BE2C (cell line): Measurements from ENCODE around the gene ABHD4. TPM values are rescaled to one million over a fixed set of nuclear protein-coding genes. Genes with fewer than 3 reads are reported as not detected.

Source experiments
- DNase-seq: peaks from one replicate; pipeline ENCODE4 v3.0.0-alpha.2; 2020
- H3K27me3 ChIP-seq: fragments of 250-450 bp; sonication (Bioruptor Pico); 2 replicates; pipeline ENCODE4 v1.5.1; 2020; ENCODE audit warnings: mild to moderate bottlenecking
- H3K36me3 ChIP-seq: fragments of 250-450 bp; sonication (Bioruptor Pico); 2 replicates; pipeline ENCODE4 v1.5.1; 2020; ENCODE audit warnings: mild to moderate bottlenecking
- H3K4me1 ChIP-seq: fragments of 250-450 bp; sonication (Bioruptor Pico); 2 replicates; pipeline ENCODE4 v1.5.1; 2020
- H3K4me3 ChIP-seq: 2 replicates; pipeline ENCODE4 v1.5.1; 2011; ENCODE audit warnings: low read depth, low read length
- H3K9me3 ChIP-seq: fragments of 250-450 bp; sonication (Bioruptor Pico); 2 replicates; pipeline ENCODE4 v1.5.1; 2020
- polyA plus RNA-seq: library from polyadenylated mRNA; unstranded; fragments of >200 nt; gene quantifications from one replicate; pipeline ENCODE4 v1.2.1, GENCODE V29; 2012; ENCODE audit warnings: low read depth, missing spikeins; ENCODE audit not compliant: insufficient read length, insufficient read depth
- TF ChIP-seq, protein P1 (sequence below): IDR thresholded peaks from 2 replicates; pipeline ENCODE4 v1.5.1; 2012; ENCODE audit warnings: mild to moderate bottlenecking, low read depth, low read length

Gene ABHD4
- 5.5 TPM for polyA plus RNA-seq

- H3K4me1 ChIP-seq: no peaks in the 10 kb centered on the region
- H3K36me3 ChIP-seq: no peaks in the 10 kb centered on the region
- H3K9me3 ChIP-seq: no peaks in the 10 kb centered on the region
- peaks cover 53% of the 10 kb centered on the region for H3K27me3 ChIP-seq
- TF ChIP-seq, protein P1, sequence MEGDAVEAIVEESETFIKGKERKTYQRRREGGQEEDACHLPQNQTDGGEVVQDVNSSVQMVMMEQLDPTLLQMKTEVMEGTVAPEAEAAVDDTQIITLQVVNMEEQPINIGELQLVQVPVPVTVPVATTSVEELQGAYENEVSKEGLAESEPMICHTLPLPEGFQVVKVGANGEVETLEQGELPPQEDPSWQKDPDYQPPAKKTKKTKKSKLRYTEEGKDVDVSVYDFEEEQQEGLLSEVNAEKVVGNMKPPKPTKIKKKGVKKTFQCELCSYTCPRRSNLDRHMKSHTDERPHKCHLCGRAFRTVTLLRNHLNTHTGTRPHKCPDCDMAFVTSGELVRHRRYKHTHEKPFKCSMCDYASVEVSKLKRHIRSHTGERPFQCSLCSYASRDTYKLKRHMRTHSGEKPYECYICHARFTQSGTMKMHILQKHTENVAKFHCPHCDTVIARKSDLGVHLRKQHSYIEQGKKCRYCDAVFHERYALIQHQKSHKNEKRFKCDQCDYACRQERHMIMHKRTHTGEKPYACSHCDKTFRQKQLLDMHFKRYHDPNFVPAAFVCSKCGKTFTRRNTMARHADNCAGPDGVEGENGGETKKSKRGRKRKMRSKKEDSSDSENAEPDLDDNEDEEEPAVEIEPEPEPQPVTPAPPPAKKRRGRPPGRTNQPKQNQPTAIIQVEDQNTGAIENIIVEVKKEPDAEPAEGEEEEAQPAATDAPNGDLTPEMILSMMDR: no peak
- peak; percentile 69 for DNase-seq
- H3K4me3 ChIP-seq: peak within 1 kb of the TSS; percentile 67
These were observed at the start of gene ABHD4 for GRCh38 chr14:22598099-22598895. ABHD4 (plus strand) TSS chr14:22598300; CDS start chr14:22598307, 7 bp downstream.

- no peak for DNase-seq
- H3K9me3 ChIP-seq: no peaks in the 10 kb centered on the region
- no peaks in the 10 kb centered on the region for H3K36me3 ChIP-seq
- H3K27me3 ChIP-seq: no peaks in the 10 kb centered on the region
- no peak overlapping the region for H3K4me3 ChIP-seq
- no peaks in the 10 kb centered on the region for H3K4me1 ChIP-seq
- TF ChIP-seq, protein P1: no peak
These were observed 48.7 kb upstream of the ABHD4 start for GRCh38 chr14:22549324-22549962.

GRCh38 chr14:22549981-22550673, 48.0 kb upstream of the ABHD4 start:
- Histone ChIP-seq H3K36me3 (no peaks in the 10 kb centered on the region), H3K27me3 (no peaks in the 10 kb centered on the region), H3K4me3 (no peak overlapping the region), H3K4me1 (no peaks in the 10 kb centered on the region), H3K9me3 (no peaks in the 10 kb centered on the region)
- DNase-seq: no peak
- TF ChIP-seq, protein P1: no peak

- H3K4me3 ChIP-seq: no peak overlapping the region
- no peaks in the 10 kb centered on the region for H3K27me3 ChIP-seq
- DNase-seq: no peak
- peaks cover 2% of the 10 kb centered on the region for H3K4me1 ChIP-seq
- no peaks in the 10 kb centered on the region for H3K9me3 ChIP-seq
- TF ChIP-seq, protein P1: no peak
- no peaks in the 10 kb centered on the region for H3K36me3 ChIP-seq
These were observed 46.5 kb upstream of the ABHD4 start for GRCh38 chr14:22551605-22551997.

DNA sequence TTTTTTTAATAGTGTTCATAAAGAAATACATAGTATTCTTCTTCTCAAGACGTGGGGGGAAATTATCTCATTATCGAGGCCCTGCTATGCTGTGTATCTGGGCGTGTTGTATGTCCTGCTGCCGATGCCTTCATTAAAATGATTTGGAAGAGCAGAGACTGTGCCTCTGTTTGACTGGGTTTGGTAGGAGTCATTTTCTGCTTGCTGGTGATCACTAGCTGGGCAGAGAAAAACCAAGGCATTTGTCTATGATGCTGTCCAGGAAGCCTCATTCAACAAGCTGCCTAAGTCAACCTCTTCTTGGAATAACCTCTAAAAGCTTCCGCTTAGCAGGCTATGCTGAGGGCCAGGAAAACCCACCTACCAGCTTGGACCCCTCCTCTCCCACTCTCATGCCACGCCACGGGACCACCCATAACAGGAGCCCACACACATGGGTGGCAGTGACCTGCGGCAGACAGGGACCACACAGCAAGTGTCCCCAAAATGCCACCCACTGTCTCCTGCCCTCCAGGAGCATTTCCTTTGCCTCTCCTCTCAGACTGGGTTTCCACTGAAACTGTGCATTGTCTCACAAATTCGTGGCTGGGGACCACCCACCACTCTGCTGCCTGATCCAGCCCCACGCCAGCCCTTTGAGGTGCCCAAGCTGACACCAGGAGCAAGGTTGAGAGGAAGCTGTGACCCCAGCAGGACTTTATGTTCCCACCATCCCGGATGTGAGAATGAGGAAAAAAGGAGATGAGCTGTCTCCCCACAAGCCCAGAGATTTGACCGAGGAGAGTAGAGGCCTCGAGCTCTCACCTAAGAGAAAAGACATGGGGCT, 45.9 kb upstream of the ABHD4 start:
- Histone ChIP-seq H3K9me3 (no peaks in the 10 kb centered on the region), H3K27me3 (no peaks in the 10 kb centered on the region), H3K4me1 (peaks cover 4% of the 10 kb centered on the region), H3K4me3 (no peak overlapping the region), H3K36me3 (no peaks in the 10 kb centered on the region)
- TF ChIP-seq, protein P1: no peak
- no peak for DNase-seq
